Fibroblast of villous mesenchyme (primary cell): ENCODE data around the gene SPATA12. TPM values are rescaled to one million over a fixed set of nuclear protein-coding genes. Genes with fewer than 3 reads are reported as not detected.

Experiments used
- DNase-seq: peaks from one replicate; pipeline ENCODE4 v3.0.0-alpha.2; 2010; ENCODE audit warnings: low read depth
- H3K4me3 ChIP-seq: 2 replicates; pipeline ENCODE4 v1.5.1; 2011; ENCODE audit warnings: low read depth, mild to moderate bottlenecking, low read length
- total RNA-seq: library from RNA; depleted of rRNA; stranded (reverse); fragments of >200 nt; gene quantifications from 2 replicates; pipeline ENCODE4 v1.2.3, GENCODE V29; 2012
- TF ChIP-seq, protein P1 (sequence below): IDR thresholded peaks from 2 replicates; pipeline ENCODE4 v1.5.1; 2012; ENCODE audit warnings: low read depth, mild to moderate bottlenecking, low read length; ENCODE audit not compliant: insufficient read depth

Gene SPATA12
- total RNA-seq, 1 donor, result not detected

DNA sequence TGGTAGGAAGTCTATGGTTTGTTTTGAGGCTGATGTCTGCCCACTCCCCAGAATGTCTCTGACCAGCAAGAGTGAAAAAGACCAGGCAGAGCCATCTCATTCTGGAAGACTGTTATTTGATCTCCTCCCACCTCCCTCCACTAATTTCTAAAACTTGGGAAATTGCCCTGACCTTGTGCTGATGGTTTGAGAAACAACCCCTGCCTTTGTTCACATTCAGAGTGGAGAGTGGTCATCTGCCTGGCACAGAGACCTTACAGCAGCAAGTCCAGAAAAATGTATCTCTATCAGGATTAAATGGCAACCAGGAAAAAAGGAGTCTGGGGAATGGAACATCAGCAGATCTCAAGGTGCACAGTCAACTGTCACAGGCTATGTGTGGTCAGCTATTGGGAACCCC lies 25.7 kb downstream of the SPATA12 start:
- TF ChIP-seq, protein P1, sequence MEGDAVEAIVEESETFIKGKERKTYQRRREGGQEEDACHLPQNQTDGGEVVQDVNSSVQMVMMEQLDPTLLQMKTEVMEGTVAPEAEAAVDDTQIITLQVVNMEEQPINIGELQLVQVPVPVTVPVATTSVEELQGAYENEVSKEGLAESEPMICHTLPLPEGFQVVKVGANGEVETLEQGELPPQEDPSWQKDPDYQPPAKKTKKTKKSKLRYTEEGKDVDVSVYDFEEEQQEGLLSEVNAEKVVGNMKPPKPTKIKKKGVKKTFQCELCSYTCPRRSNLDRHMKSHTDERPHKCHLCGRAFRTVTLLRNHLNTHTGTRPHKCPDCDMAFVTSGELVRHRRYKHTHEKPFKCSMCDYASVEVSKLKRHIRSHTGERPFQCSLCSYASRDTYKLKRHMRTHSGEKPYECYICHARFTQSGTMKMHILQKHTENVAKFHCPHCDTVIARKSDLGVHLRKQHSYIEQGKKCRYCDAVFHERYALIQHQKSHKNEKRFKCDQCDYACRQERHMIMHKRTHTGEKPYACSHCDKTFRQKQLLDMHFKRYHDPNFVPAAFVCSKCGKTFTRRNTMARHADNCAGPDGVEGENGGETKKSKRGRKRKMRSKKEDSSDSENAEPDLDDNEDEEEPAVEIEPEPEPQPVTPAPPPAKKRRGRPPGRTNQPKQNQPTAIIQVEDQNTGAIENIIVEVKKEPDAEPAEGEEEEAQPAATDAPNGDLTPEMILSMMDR, result no peak
- DNase-seq, result no peak
- no peak overlapping the region for H3K4me3 ChIP-seq

DNA sequence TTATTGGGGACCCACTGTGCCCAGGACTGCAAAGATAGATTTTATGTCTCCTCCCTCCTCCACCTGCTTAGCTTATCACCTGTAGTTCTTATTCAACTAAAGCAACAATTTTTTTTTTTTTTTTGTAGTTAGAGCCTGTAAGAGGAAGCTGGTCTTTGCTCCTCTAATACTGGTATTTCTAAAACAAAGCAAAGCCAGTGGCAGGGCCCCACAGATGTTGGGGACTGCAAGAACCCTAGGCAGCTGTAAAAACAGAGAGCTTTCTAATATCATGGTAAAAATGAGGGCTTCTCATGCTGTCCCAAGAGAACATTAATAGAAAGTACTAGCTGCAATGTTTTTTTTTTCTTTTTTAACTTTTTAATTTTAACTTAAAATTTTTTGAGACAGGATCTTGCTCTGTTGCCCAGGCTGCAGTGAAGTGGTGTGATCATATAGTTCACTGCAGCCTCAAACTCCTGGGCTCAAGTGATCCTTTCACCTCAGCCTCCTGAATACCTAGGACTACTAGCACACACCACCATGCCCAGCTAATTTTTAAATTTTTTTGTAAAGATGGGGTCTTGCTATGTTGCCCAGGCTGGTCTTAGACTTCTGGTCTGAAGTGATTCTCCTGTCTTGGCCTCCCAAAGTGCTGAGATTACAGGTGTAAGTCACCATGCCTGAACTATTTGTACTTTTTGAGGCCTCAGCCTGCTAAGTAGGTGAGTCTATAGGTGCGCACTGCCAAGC lies 27.1 kb downstream of the SPATA12 start:
- TF ChIP-seq, protein P1, result no peak
- no peak overlapping the region for H3K4me3 ChIP-seq
- DNase-seq, result no peak

DNA sequence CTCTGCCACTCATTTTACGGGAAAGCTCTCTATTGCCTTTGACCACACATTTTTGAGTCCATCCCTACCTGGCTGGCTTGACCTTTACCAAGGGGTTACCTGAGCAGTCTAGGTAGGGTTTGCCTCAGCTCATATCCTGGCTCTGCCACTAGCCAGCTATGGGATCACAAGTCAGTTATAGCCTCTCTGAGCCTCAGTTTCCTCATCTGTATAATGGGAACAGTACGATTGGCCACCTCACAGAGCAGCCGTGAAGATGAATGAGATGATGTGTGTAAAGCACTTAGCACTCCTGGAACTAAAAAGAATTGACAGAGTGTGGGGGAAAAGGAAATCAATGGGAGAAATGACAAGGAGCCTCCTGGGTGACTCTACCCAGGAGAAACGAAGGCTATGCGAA lies 28.0 kb downstream of the SPATA12 start:
- no peak overlapping the region for H3K4me3 ChIP-seq
- TF ChIP-seq, protein P1, result no peak
- no peak for DNase-seq

DNA sequence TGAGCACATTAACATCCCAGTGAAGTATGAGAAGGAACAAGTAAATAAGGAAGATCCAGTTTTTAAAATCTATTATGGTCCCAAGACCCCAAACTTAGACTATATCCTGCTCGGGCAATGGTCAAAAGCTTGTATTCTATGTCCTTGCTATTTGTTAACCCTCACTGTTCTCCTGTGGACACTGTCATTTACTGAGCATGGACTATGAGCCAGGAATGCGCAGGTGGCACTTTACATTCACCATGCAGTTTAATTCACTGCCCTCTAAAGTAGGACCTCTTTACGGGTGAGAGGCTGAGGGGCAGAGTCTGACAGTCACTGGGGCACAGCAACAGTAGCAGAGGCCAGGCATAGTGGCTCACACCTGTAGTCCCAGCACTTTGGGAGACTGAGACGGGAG lies 28.6 kb downstream of the SPATA12 start:
- H3K4me3 ChIP-seq, result no peak overlapping the region
- no peak for DNase-seq
- TF ChIP-seq, protein P1, result no peak

DNA sequence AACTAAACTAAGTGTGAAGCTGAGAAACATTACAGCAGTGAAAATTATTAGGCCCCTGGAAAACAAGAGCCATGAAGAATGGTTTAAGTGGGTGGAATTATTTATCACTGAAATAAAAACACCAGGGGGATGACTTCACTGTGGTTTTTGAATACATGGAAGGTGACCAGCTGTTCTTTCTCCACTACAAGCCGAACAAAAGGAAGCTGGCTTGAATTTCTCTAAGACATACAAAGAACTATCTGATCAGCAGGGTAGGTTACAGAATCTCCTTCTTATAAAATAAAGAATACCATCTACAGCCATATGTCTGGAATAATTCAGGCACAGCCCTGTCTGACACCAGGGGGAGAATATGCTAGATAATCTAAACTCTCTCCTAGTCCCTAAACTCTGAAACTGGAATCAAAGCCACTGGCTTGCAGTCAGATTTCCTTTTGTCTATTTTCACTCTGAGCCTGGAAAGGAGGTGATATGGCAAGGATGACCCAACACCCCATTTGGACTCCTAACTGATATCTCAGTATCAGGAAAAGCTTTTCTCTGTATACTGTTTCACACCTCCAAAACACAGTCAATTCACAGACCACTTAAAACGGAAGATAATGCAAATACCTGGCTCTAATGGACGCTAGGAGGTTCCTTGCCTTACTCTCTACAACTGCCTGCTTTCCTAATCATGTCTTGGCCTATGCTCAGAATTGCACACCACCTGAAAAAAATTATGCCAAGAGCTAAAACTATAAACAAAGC lies 31.2 kb downstream of the SPATA12 start:
- TF ChIP-seq, protein P1, result no peak
- peak; percentile 37 for DNase-seq
- H3K4me3 ChIP-seq, result no peak overlapping the region

DNA sequence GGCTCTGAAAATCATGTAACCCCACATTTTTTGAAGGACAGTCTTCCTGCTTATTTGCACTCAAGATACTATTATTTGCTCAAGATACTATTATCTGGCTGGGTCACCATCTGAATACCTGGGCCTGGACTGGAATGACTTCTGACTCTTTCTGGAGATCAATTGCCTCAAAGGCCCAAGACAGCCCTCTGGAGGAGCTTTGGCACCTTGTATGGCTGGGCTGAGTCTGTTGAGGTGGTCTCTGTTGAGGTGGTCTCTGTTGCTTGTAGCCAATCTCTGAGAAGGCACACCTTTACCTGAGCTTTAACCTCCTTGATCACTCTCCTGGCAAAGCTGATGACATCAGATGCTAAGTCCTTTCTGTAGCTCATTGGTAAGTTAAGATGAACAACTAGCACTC lies 33.0 kb downstream of the SPATA12 start:
- TF ChIP-seq, protein P1, result no peak
- no peak for DNase-seq
- H3K4me3 ChIP-seq, result no peak overlapping the region
